Fibroblast of skin of abdomen (primary cell): Measurements from ENCODE around the gene MAPK8IP1.

Experiments used
- DNase-seq: peaks from one replicate; pipeline ENCODE4 v3.0.0-alpha.2; 2013

MAPK8IP1 gene

DNA sequence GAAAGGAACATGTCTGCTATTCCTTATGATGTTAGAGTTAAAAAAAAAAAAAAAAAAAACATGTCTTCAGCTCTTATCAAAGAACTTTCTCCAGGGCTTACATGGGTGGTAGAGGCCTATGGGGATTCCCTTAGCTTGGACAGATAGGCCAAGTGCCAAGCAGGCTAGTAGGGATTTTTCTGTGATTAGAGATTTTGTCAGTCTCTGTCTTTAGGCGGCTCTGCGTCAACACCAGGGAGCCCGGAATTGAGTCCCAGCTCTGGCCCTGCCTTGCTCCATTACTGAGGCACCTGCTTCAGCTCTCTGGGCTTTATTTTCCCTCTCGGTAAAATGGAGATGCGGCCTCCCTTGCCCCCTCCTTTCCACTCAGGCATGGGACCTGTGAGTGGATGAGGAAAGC lies 25.1 kb upstream of the MAPK8IP1 start:
- DNase-seq: no peak

DNA sequence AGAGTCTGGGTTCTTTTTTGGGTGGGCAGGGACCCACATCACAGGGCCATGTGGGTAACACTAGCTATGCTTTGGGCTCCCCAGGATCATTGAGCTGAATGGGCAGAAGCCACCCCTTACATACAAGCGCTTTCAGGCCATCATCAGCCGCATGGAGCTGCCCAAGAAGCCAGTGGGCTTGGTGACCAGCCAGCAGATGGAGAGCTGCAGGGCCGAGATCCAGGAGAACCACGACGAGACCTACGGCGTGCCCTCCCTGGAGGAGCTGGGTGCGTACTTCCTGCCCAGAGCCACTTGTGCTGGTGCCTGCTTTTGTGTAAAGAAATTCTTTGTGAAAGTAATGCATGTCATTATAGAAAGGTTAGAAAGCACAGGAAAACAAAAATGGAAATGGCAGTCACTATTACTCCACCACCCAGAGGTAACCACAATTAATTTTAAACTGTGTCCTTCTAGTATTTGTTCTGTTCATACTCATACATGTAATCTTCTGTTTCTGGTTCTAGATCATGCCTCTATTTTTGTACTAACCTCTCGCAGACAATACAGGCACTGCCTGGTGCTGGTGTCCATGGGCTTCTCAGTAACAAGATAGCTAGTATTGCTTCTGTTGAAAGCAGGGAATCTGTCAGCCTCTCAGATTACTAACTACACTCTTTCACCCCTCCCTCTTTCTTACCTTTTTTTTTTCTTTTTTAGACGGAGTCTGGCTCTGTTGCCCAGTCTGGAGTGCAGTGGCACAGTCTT lies 24.5 kb upstream of the MAPK8IP1 start:
- no peak for DNase-seq

DNA sequence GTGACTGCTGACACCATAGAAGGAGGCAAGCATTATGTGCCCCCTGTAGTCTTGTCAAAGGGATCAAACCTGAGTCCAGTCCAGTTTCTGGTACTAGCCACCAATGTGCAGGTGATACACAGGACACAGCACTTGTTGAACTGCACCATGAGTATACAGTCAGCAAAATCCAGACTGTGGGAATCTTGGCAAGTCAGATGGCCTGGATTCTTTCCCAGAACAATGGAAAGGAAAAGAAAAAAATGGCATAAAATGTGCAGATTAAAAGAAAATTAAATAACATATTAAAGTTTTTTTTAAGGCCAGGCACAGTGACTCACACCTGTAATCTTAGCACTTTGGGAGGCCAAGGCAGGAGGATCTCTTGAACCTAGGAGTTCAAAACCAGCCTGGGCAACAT lies 21.4 kb upstream of the MAPK8IP1 start:
- DNase-seq: no peak

DNA sequence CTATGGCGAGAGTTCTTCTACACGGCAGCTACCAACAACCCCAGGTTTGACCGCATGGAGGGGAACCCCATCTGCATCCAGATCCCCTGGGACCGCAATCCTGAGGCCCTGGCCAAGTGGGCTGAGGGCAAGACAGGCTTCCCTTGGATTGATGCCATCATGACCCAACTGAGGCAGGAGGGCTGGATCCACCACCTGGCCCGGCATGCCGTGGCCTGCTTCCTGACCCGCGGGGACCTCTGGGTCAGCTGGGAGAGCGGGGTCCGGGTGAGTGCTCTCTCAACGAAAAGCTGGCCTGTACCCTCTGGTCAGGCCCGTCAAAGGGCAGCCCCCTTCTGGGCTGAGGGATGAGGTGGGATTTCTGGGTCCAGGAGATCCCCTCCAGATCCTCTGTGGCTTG lies 15.9 kb upstream of the MAPK8IP1 start:
- DNase-seq: no peak

DNA sequence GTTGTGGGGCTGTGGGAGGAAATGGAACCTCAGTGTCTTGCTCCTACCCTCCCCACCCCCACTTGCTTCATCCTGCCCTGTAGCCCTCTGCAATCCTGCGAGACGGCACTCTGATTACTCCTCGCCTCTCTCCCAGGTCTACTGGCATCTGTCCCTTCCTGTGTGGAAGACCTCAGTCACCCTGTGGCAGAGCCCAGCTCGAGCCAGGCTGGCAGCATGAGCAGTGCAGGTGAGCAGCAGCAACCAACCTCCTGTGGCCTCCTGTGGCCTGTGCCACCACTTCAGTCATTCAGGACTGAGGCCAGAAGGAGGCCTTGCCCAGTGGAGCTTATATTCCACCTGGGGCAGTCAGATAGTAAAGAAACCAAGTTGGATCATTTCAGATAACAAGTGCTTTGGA lies 14.7 kb upstream of the MAPK8IP1 start:
- no peak for DNase-seq

DNA sequence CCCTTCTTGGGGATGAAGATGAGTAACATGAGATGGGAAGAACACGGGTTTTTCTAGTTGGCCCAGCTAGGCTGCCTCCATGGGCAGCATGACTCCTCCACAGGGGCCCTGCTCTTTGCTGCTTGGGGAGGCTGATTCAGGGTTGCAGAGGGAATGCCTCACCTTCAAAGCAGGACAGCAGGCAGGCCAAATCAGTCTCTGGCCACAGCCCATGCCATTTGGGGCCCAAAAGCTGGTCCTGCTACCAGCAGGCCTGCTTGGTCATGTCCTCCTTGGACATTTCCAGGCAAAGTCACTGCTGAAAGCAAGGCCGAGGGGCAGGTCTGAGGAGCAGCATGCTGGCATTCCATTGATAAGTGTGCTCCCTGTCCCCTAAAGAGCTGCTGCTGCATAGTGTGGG lies 13.8 kb upstream of the MAPK8IP1 start:
- no peak for DNase-seq

DNA sequence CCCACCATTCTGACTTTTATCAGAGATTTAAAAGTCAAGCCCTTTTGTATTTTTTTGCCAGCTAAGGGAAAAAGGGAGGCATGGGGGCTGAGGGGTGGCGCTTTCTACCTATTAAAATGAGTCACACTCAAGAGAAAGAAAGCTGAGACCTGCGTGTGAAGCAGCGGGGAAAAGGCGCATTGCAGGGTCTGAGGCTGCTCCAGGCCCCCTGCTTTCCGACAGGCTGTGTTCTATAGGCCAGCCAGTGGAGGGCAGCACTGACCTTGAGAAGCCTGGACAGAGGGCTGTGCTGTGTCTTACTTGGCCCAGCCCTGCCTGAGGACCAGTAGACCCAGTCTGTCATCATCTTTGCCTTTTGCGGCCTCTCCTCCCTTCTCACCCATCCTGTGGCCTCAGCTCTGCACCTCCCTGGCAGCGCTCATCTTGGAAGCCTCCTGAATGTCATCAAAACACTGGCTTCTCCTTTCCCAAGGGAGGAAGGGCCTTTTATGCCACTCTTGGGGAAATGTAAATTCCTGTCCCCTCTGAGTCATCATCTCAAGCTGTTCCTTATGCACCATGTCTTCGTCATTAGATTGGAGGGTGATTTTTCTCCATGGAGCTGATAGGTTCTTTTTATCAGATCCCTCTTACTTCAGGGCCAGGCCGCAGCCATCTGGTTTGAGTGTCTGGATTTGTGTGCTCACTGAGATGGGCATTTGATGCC lies 12.6 kb upstream of the MAPK8IP1 start:
- peak; percentile 75 for DNase-seq

DNA sequence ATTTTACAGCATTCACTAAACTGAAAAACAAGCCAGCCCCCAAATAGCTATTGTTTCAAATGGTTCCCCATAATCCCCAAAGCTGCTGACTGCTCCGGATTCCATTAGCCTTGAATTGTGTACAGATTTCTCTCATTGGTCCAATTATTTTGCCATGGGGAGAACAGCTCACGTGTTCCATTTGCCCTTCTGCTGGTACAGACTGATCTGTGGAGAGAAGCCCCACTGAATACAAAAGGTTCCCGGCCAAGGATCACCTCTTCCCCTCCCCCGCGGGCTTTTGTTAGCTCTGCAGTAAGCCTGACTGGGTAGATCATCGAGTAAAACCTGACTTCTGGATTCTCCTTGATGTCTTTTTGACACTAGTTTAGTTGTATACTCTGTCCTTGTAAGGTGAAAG lies 9.1 kb upstream of the MAPK8IP1 start:
- no peak for DNase-seq

DNA sequence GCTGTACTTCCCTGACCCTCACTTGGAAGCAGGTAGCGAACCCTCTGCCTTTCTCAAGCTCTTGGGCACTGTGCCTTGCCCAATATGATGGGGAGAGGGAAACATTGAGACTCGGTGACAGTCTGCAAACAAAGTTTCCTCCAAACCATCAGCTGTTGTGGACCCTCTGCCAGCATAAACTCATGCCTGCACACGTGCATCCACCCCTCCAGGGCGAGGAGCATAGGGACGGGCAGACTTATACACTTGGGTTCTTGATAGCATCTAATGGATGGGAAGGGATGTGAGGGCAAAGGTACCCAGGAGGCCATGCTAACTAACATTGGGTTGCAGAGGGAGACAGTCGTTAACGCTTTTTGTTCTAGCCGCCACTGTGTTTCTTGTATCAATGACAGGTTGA lies 8.2 kb upstream of the MAPK8IP1 start:
- no peak for DNase-seq

DNA sequence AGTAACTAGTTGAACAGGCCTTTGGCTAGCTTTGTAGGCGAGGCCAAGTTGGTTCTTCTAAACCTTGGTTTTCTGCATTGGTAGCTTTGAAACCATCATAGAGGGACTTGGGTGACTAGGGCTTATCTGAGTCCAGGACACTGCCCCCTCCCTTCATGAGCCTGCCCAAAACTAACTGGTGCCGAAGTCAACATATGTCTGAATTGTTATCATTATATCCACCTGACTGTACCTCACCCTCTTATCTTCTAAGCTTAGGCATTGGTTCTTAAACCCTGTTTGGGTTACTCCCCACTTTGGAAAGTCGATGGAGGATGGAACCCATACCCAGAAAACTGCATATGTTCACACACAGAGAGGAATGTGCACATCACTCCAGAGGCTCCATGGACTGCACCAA lies 7.6 kb upstream of the MAPK8IP1 start:
- DNase-seq: no peak

DNA sequence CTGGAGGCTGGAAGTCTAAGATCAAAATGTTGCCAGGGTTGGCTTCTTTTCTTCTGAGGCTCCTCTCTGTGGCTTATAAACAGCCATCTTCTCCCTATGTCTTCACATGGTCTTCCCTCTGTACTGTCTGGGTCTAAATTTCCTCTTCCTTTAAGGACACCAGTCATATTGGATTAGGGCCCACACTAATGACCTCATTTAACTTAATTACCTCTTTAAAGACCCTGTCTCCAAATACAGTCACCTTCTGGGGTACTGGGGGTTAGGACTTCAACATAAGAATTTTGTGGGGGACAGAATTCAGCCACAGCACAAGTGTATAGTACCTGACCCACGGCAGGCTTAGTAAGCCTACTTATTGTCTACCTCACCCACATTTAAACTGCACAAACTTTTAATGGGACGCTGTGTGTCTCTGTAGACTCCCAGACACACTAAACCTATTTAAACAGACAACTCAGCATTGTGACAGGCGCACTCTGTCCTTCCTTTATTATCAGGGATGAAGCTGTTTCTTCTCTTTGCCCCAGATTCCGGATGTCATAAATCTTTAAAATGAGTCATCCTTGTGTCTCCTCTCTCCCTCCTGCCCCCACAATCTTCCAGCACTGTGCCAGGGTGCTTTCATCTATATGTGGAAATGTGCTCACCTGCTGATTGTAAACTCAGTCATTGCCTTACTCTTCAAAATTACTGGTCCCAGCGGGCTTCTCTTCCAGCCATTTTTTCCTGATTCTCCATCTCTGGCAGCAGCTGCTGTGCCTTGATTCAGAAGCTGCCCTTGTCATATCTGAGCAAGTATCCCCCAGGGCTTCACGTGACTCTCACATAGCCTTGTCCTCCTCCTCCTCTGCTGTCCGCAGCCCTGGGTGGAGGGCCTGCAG lies 5.4 kb upstream of the MAPK8IP1 start:
- peak; percentile 25 for DNase-seq

DNA sequence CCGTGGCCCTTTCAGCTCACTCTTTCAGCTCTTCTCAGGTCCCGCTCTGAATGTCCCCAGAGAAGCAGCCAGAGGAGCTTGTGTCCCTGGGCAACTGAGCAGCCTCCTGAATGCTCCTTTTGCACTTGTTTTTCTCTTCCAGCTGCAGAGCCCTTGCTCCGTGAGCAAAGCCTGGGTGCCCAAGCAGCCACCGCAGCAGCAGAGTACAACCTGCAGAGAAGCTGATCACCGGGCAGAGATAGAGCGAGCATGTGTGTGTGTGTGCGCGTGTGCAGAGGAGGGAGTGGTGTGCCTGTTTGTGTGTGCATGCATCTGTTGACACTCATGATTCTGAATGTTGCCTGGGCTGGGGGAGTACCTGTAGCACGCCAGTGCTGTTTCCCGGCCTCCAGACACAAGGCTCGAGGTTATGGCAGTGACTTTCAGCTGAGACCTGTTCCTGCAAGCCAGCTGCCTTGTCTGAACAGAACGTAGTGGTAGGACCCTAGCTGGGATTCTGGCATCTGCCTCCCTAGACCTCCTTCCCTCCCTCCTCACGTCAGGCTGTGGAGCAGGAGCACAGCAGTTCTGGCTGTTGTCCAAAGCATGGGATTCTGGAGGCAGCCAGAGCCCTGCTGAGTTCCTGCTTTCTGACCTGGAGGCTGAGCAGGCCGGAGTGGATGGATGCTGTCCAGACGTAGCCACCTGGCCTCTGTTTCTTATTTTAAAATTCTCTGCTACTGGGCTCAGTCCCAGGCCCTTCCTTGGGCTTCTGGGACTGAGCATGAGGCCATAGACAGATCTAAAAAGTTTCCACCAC lies 4.5 kb upstream of the MAPK8IP1 start:
- DNase-seq: no peak

DNA sequence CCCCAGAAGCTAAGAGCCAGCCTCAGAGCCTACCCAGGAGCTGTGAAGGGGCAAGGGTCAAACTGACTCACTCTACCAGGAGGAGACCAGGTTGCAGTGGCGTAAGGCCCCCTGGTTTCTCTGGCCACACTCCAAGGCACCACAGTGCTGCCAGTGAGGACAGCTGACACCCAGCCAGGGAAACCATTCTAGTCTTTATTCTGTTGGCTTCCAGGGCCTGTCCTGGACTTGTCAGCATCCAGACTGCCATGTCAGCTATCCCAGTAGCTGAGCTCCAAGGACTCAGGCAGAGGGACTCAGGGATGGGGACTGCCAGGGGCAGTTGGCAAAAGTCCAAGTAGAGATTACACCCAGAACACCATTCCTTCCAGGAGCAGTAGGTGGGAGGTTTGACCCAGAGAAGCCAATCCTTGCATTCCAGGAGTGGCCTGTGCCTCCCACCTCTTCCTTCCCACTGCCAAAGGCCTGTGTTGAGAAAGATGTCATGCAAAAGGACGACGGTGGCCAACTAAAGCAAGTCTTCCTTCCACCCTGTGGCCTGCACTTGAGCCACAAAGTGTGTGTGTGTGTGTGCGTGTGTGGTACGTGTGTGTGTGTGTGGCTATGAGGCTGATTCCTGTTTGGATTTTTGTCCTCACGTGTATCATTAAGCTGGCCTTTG lies 3.6 kb upstream of the MAPK8IP1 start:
- DNase-seq: no peak

DNA sequence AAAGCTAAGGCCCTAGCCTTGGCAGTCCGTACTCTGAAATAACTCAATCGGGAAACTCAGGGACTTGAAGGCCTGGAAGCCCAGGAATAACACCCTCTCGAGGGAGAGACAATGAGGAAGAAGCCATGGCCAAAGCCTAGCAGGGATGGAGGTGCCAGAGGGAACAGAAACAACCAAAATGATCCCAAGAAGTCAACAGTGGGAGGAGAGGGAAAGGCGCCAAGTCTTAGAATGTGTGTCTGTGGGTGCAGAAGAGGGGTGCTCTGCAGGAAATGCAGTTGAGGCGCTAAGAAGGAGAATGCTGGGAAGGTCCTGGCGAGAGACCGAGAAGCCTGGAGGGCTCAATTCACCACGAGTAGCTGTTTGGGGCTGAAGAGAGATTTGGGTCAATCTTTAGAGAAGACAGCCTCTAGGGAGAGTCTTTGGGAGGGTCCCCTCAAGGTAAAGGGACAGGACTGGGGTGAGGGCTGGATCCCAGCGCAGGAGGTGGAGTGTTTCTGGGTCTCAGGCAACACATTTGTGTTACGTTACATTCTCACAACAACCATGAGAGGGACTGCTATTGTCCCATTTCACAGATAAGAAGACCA lies 760 bp upstream of the MAPK8IP1 start:
- DNase-seq: no peak

DNA sequence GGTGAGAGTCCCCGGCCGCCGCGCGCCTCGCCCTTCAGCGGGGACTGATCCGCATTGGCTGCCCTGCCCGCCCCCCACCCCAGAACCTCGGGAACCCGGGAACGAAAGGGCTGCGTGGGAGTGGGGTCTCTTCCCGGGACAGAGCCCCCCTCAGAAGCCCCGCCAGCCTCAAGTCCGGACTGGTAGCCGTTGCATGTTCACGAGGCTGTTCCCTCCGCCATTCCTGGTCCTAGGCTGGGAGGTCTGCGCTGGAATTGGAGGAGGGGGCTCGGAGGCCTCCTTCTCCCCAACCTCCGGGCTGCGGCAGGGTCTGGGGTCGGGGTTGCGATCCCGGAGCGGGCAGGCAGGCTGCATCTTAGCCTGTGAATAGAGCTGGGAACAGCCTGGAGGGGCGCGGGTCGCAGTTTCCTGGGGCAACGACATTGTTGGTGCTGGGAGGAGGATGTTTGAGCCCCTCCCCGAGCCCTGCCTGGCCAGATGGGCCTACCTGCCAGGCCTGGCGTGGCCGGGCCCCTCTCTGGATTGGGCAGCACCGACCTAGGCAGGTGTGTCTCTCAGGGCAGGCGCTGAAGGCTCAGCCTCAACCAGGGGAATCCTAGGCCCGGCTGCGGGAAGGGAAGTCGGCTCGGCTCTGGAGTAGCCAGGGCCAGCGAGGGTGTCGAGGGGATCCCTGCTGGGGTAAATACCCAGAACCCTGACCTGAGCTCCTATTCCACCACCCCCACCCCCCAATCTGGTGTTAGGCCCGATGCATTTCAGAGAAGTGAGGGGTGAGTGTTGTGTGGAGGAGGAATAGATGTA lies 670 bp downstream of the MAPK8IP1 start:
- DNase-seq: no peak

DNA sequence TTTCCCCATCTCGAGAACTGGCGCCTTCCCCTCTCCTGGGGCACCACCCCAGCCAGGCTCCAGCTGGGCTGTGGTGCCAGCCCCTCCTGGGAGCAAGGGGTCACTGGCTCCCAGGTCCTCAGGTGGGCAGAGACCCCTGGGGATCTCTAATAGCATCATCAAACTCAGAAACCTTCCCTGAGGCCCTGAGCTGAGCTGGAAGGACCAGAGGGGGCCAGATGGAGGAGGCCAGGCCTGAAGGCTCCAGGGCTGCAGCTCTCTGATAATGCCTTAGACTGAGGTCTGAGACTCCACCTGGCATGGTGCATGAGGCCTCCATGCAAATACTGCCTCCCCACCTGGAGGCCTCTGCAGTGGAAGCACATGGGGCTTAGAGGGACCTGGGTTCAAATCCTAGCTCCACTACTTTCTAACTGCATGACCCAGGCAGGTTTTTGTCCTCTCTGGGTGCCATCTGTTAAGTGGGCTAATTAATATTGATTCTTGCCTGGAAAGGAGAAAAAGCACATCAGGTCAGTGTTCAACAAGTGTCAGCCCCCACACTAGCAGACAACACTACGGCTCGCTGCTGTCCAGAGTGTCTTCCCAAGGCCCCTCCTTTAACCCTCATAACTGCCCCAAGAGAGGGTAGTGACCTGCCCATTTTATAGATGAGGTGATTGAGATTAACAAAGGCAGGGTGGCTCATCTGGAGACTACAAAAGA lies 1.5 kb downstream of the MAPK8IP1 start:
- DNase-seq: no peak

DNA sequence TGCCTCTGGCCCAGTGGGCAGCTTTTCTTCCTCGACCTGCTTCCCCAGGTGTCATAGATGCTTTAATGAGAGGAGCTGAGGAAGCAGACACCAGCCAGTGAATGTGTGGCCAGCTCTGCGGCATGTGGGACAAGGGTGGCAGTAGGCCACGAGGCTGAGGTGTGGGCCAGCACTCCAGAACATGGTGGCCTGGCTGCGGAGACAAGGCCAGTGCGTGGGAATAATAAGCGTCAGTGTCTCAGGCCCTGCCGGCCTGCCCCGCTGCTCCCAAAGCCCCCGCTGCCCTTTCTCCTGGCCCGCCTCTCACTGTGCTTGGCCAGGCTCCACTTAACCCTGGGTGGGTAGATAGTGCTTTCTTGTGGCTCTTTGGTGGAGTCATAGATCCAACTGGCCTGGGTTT lies 2.1 kb downstream of the MAPK8IP1 start:
- DNase-seq: no peak

DNA sequence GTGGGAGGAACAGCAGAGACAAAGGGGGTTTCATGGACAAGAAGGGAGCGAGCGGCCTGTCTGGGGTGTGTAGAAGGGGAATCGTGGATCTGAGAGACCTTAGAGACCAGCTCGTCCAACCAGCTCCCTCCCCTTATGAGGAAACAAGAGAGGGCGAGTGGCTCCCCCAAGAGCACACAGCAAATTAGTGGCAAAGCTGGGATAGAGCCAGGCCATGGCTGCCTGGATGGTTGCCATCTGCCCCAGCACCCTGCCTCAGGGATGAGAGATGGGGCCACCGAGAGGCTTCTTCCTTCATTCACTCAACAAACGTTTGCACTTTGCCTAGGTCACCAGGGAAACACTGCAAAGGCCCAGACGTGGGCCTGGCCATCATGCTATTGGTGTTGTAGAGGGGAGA lies 4.1 kb downstream of the MAPK8IP1 start:
- DNase-seq: no peak

DNA sequence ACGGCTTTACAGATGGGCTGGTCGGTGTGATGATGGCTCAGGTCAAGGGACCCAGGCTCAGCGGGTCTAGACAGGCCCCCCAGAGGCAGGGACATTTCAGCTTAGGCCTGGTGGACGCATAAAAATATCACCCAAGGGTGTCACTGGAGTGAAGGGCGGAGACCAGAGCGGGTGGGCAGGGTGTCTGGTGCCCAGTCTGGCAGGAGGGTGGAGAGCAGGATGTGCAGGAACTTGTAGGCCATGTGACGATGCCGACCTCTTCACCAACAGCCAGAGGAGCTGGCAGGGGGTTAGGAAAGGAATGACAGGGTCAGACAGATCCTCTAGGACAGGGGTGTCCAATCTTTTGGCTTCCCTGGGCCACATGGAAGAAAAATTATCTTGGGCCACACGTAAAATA lies 4.5 kb downstream of the MAPK8IP1 start:
- DNase-seq: no peak

DNA sequence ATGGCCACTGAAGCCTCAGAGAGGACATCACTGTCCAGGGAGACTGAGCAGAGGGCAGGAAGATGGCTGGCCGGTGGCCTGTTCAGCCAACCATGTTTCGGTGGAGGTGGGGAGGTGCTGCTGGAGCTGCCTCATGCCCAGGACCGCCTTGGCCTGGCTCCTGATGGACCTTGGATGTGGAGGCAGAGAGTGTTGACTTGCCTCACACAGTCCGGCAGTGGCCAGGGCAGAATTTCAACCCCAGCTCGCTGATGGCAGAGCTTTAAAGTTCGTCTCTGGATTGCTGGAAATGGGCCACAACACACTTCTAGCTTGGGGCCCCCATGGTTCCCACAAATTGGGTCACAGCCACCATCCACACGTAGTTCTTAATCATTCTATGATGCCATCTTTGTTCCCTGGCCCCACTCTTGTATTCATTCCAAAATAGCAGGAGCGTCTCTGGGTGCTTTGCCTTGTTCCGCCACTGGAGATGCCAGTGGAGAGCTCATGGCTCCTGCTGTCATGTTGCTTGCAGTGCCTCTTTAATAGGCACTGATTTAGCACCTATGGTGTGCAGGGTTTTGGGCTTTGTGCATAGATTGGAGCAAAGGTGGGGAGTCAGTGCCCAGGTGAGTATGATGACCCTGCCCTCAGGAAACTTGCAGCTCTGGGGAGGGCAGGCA lies 5.6 kb downstream of the MAPK8IP1 start:
- DNase-seq: no peak
